Measurements from ENCODE around the gene BGN. TPM values are rescaled to one million over a fixed set of nuclear protein-coding genes. Genes with fewer than 3 reads are reported as not detected.

BGN gene
- total RNA-seq, 1 donor from 2014 or later, result 204 TPM

- DNase-seq (ENCODE audit: low spot score), result no peak
These were observed 9.8 kb downstream of the BGN start for GRCh38 chrX:153504445-153505016.

- DNase-seq (ENCODE audit: low spot score), result no peak
These were observed 10.6 kb downstream of the BGN start for GRCh38 chrX:153505361-153505760.

GRCh38 chrX:153507484-153508178 is 12.9 kb downstream of the BGN start:
- DNase-seq (ENCODE audit: low spot score), result peak; percentile 77

GRCh38 chrX:153509592-153509991 is 14.8 kb downstream of the BGN start:
- DNase-seq (ENCODE audit: low spot score), result no peak

GRCh38 chrX:153510383-153510782 is 15.6 kb downstream of the BGN start:
- DNase-seq (ENCODE audit: low spot score), result no peak

GRCh38 chrX:153511784-153512500 is 17.2 kb downstream of the BGN start:
- DNase-seq (ENCODE audit: low spot score), result no peak

- DNase-seq (ENCODE audit: low spot score), result no peak
These were observed 17.7 kb downstream of the BGN start for GRCh38 chrX:153512501-153512893.

- DNase-seq (ENCODE audit: low spot score), result no peak
These were observed 18.5 kb downstream of the BGN start for GRCh38 chrX:153513265-153513664.

GRCh38 chrX:153514259-153514658 is 19.5 kb downstream of the BGN start:
- no peak for DNase-seq (ENCODE audit: low spot score)

- DNase-seq (ENCODE audit: low spot score), result no peak
These were observed 20.7 kb downstream of the BGN start for GRCh38 chrX:153515435-153515834.

- no peak for DNase-seq (ENCODE audit: low spot score)
These were observed 21.3 kb downstream of the BGN start for GRCh38 chrX:153516073-153516472.

GRCh38 chrX:153517423-153517822 is 22.6 kb downstream of the BGN start, which contains the start of gene ATP2B3:
TSS of gene ATP2B3 (plus strand) at chrX:153517642. CDS start at chrX:153536248, 18,606 bp downstream.
- DNase-seq (ENCODE audit: low spot score), result no peak

GRCh38 chrX:153517946-153518834 is 23.4 kb downstream of the BGN start:
- no peak for DNase-seq (ENCODE audit: low spot score)

GRCh38 chrX:153519569-153520286 is 24.9 kb downstream of the BGN start:
- no peak for DNase-seq (ENCODE audit: low spot score)

GRCh38 chrX:153520287-153520917 is 25.6 kb downstream of the BGN start:
- DNase-seq (ENCODE audit: low spot score), result no peak

GRCh38 chrX:153521034-153521433 is 26.3 kb downstream of the BGN start:
- DNase-seq (ENCODE audit: low spot score), result no peak

GRCh38 chrX:153522259-153522658 is 27.5 kb downstream of the BGN start:
- no peak for DNase-seq (ENCODE audit: low spot score)

- DNase-seq (ENCODE audit: low spot score), result no peak
These were observed 28.5 kb downstream of the BGN start for GRCh38 chrX:153523269-153523668.

- no peak for DNase-seq (ENCODE audit: low spot score)
These were observed 29.5 kb downstream of the BGN start for GRCh38 chrX:153524234-153524633.

- DNase-seq (ENCODE audit: low spot score), result no peak
These were observed 30.7 kb downstream of the BGN start for GRCh38 chrX:153525451-153525850.

GRCh38 chrX:153526042-153526441 is 31.3 kb downstream of the BGN start:
- DNase-seq (ENCODE audit: low spot score), result no peak

All from mucosa of gallbladder (tissue), 1 donor.